Cardiac septum (tissue), 1 donor: Measurements from ENCODE around the gene RTN4IP1. TPM values are rescaled to one million over a fixed set of nuclear protein-coding genes. Genes with fewer than 3 reads are reported as not detected.
"Not testable (repeated sequence)": the region's sequence is repeated elsewhere in the genome, so short reads cannot be mapped to it uniquely, and the experiment has no call there.

ENCODE experiments used
- DNase-seq: peaks from one replicate; pipeline ENCODE4 v3.0.0-alpha.2; 2020; ENCODE audit warnings: low spot score
- intact Hi-C: fragments of 100-400 bp; cut with DNase I; formaldehyde crosslinking; loops from one replicate; pipeline ENCODE4 v1.14.0; 2022
- total RNA-seq: library from RNA; stranded (reverse); fragmentation: NEBNext Ultra II Directional; extraction: Animal tissue kit (Norgen Biotek cat#: 25700); gene quantifications from one replicate; pipeline ENCODE4 v1.2.1, GENCODE V29; 2021
- donor health status: DM: no; HTN: no; CAD: no.

RTN4IP1 gene
- total RNA-seq, 1 donor from 2014 or later, result 10.4 TPM

DNA sequence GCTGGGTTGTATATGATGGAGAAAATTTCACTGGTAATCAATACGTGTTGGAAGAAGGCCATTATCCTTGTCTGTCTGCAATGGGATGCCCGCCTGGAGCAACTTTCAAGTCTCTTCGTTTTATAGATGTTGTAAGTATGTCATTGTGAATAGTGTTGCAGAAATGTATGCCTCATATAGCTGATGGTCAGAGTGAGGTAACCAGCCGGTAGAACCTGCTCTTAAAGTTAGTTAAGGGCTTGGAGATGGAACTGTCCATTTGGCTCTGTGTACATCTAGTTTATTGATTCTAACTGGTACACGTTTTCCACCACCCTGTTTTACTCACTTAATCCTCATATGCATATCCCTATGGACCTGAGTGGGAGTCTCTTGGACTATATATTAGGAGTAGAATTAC lies 73.5 kb downstream of the RTN4IP1 start:
- intact Hi-C loops, result no loop called here
- no peak for DNase-seq

DNA sequence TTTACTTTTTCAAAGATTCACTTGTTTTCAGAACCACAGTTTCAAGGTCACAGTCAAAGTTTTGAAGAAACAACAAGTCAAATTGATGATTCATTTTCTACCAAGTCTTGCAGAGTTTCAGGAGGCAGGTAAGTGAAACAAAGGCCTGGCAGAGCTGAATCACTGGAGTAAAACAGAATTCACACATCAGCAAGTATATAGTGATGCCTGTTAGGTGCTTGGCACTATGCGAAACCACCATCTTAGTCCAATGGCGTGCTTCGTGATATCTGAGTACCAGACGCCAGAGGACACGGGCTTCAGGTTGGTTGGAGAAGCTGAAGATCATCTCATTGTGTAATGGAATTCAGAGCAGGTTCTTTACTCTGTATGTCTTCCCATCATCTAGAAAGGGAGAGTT lies 75.9 kb downstream of the RTN4IP1 start:
- intact Hi-C loops, result no loop called here
- DNase-seq, result no peak

DNA sequence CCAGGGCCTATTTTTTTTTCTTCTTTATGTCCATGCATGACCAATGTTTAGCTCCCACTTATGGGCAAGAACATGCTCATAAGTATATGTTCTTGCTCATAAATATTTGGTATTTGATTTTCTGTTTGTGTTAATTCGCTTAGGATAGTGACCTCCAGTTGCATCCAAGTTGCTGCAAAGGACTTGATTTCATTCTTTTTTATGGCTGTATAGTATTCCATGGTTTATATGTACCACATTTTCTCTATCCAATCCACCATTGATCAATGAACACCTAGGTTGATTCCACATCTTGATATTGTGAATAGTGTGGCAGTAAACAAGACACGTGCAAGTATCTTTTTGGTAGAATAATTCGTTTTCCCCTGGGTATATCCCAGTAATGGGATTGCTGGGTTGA lies 78.1 kb downstream of the RTN4IP1 start:
- intact Hi-C loops, result no loop called here
- DNase-seq, result no peak

GRCh38 chr6:106549521-106549920 lies 79.8 kb downstream of the RTN4IP1 start:
- intact Hi-C loops, result no loop called here
- no peak for DNase-seq

DNA sequence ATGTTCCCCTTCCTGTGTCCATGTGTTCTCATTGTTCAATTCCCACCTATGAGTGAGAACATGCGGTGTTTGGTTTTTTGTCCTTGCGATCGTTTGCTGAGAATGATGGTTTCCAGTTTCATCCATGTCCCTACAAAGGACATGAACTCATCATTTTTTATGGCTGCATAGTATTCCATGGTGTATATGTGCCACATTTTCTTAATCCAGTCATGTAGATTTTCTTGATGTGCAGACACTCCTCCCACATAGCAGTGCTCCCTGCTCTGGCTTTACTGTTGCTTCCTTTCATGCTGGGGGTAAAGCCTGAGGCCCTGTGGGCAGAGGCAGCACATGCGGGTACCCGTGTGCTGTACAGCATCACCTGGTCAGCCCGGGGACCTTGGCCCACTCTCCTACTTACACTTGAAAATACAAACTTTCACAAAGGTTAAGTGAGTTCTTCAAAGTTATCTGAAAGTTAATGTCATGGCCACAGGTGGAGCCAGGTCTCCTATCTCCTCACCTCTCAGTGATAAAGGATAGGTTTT lies 80.3 kb downstream of the RTN4IP1 start:
- intact Hi-C loops, DNase-seq: not testable (repeated sequence)

- DNase-seq, result no peak
- intact Hi-C loops, result no loop called here
Measured at GRCh38 chr6:106547601-106548453, 81.5 kb downstream of the RTN4IP1 start.

DNA sequence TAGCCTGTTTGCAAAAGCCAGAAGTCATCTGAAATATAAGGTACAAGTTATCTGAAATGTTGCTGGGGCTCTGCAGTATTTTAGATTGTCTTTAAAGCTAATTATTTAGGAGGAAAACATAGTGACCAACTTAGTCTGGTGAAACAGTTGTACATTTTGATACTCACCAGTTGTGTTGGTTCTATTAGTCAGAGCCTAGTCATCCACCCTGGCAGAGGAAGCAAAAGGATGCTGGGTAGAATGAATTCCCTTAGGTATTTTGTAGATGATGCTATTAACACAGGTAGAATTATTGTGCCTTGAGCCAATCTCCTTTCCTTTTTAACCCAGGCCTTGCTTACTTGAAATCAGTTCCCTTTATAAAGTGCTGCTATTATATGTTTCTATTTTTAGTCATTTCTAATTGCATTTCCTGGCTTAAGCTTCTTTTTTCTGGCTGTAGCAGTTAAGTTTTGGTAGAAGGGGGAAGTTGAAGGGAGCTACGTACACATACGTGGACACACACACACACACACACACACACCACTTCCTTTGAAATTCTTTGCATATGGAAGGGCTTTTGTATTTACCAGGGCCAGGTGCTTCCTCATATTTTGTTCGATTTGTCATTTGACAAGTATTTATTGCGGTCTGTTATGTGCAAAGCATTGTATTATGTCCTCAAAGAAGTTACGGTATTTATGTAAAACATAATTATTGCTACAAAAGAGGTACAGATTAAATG lies 82.4 kb downstream of the RTN4IP1 start:
- DNase-seq, result no peak
- intact Hi-C loops, result no loop called here

DNA sequence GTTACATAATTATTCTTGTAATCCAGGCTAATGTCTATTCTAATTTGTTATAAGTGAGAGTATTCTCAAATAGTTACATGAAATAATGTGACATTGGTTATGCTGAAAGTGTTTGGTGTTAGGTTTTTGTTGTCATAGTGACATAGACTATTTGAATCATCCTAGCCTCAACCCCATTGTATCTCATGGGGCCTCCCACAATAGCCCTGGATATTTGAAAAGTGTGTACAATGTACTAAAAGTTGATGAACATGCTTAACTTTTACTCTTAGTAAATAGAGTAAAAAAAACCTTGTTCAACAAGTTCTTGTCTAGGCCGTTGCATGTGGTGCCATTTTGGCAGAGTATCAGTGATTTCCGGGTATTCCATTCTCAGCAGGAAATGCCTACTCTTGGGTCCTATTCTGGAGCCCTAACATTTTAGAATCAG lies 83.0 kb downstream of the RTN4IP1 start:
- intact Hi-C loops, result no loop called here
- DNase-seq, result no peak

- intact Hi-C loops, result no loop called here
- DNase-seq, result no peak
Measured at GRCh38 chr6:106540907-106541306, 88.4 kb downstream of the RTN4IP1 start.

- intact Hi-C loops, result no loop called here
- DNase-seq, result no peak
Measured at GRCh38 chr6:106540432-106540831, 88.9 kb downstream of the RTN4IP1 start.

DNA sequence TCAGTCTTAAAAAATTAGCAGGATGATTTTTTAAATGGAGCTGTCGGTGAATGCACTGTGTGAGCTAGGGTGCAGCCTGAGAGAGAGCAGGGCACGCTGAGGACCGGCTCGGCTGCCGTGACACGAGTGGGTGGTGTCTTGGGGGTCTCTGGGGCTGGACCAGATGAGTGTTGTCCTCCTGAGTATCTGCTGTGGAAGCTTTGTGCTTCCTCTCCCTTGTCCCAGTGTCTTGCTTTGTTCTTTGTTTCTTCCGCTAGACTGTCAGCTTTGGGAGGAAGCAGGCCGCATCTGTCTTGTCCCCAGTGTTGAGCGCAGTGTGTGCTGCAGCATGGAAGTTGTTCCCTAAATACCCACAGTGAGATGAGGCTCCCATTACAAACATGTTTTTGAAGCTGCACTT lies 89.4 kb downstream of the RTN4IP1 start:
- no peak for DNase-seq
- intact Hi-C loops, result no loop called here

GRCh38 chr6:106538145-106538544 lies 91.2 kb downstream of the RTN4IP1 start:
- intact Hi-C loops, result no loop called here

GRCh38 chr6:106537662-106538061 lies 91.6 kb downstream of the RTN4IP1 start:
- no peak for DNase-seq
- intact Hi-C loops, result no loop called here

More at GRCh38 chr6:106538145-106538544, 91.2 kb downstream of the RTN4IP1 start:
- DNase-seq, result no peak

DNA sequence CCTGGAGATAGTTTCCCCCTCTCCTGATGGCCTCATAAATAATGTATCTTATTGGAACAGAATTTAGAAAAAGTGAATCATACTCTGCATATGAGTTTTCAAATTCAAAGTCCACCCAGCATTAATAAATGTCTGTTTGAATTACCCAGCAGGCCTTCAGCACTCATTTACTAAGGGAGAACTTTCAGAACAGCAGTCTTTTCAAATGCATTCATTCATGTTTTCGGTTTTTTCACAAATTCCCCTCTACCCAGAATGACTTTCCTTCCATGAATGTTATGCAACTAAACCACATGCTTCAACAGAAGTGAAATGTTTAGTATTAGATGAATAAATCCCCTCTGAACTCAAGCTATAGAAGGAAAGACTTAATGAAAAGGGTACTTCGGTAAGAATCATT lies 92.4 kb downstream of the RTN4IP1 start:
- intact Hi-C loops, result no loop called here

GRCh38 chr6:106536357-106536756 lies 92.9 kb downstream of the RTN4IP1 start:
- intact Hi-C loops, result no loop called here
- no peak for DNase-seq

More for the DNA sequence above, 92.4 kb downstream of the RTN4IP1 start:
- no peak for DNase-seq

- no peak for DNase-seq
- intact Hi-C loops, result no loop called here
Measured at GRCh38 chr6:106535012-106535411, 94.3 kb downstream of the RTN4IP1 start.

- DNase-seq, result no peak
- intact Hi-C loops, result no loop called here
Measured at GRCh38 chr6:106534564-106534982, 94.7 kb downstream of the RTN4IP1 start.

- DNase-seq, result no peak
- intact Hi-C loops, result no loop called here
Measured at GRCh38 chr6:106534004-106534403, 95.3 kb downstream of the RTN4IP1 start.

DNA sequence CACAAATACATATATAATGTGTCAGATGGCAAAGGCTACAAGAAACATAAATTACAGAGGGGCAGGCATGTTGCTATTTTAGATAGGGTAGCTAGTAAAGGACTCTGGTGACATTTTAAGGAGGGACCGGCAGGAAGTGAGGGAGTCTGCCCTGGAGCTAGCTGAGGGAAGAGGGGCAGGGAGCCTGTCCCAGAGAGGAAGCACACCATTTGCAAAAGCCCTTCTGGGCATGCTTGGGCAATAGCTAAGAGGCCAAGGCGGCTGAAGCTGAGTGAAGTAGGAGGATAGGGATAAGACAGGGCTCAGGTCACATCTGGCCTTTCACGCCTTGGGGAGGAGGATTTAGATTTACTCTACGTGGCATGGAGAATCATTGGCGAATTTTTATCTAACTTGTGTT lies 96.2 kb downstream of the RTN4IP1 start:
- intact Hi-C loops, result no loop called here
- DNase-seq, result no peak

DNA sequence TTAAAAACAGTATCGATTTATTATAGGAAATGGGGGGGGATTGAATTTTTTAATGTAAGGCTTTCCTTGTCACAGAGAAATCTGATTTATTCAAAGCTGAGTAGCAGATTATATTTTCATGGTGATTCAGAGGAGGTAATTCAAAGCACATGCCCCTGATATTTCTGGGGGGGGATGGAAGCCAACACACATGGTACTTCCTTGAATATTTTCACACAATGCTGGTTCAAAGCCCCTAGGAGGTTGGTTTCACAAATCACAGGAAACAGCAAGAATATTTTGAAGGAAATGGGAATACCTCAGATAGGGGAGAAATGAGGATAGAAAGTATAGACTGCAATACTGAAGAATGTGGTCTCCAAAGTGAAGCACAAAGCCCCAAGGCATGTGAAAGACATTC lies 98.8 kb downstream of the RTN4IP1 start:
- intact Hi-C loops, result no loop called here
- DNase-seq, result no peak

DNA sequence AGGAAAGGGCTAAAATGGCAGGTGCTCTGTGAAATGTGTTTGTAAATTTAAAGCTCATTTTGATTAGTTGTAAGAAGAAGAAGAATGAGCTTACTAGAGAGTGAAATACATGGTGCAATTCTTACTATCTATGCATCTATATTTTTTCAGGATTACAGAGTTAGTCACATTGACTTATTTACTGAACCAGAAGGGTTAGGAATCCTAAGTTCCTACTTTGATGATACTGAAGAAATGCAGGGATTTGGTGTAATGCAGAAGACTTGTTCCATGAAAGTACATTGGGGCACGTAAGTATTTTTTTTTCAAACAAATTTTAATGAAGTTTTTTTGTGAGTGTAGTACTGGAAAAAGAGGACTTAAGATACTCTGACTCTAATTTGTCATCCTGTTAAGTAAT lies 99.3 kb downstream of the RTN4IP1 start:
- intact Hi-C loops, result no loop called here
- DNase-seq, result no peak
